SU-DHL-6 (cell line): ENCODE results near the gene AGAP1.

ENCODE experiments used
- EZH2phosphoT487 ChIP-seq: fragments of 200-600 bp; sonication (generic), shearing (Covaris generic); conservative IDR thresholded peaks from 2 replicates; pipeline ENCODE4 v1.6.1; 2018; ENCODE audit warnings: mild to moderate bottlenecking, antibody characterized with exemption, low read length, moderate library complexity, mixed read lengths
- TF ChIP-seq, protein P1 (sequence below): fragments of 200-600 bp; sonication (generic); IDR thresholded peaks from one replicate; pipeline ENCODE4 v1.5.1; 2017; ENCODE audit warnings: antibody characterized with exemption, mild to moderate bottlenecking, low read length, moderate library complexity; ENCODE audit not compliant: insufficient read depth, poor library complexity, severe bottlenecking

DNA sequence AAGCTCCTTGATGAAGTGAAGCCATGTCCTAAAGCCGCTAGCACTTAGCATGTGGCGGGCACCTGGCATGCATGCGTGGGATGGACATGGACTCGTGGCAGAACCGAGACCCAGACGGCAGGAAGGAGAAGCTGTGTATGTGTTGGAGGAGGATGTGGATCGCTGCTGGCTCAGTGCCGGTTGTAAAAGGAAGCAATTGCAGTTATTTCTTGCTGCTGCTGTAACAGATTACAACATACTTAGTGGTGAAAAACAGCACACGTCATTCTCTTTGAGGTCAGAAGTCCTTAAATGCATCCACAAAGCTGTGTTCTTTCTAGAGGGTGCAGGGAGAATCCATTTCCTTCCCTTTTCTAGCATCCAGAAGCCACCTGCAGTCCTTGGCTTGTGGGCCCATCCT is 74.6 kb downstream of the AGAP1 start:
- TF ChIP-seq, protein P1, sequence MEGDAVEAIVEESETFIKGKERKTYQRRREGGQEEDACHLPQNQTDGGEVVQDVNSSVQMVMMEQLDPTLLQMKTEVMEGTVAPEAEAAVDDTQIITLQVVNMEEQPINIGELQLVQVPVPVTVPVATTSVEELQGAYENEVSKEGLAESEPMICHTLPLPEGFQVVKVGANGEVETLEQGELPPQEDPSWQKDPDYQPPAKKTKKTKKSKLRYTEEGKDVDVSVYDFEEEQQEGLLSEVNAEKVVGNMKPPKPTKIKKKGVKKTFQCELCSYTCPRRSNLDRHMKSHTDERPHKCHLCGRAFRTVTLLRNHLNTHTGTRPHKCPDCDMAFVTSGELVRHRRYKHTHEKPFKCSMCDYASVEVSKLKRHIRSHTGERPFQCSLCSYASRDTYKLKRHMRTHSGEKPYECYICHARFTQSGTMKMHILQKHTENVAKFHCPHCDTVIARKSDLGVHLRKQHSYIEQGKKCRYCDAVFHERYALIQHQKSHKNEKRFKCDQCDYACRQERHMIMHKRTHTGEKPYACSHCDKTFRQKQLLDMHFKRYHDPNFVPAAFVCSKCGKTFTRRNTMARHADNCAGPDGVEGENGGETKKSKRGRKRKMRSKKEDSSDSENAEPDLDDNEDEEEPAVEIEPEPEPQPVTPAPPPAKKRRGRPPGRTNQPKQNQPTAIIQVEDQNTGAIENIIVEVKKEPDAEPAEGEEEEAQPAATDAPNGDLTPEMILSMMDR = no peak
- no peak for TF ChIP-seq EZH2phosphoT487
